T-helper 2 cell treated with Interferon-gamma antibody and Interleukin-4, amounts not matched to agents 100 ng/mL and 5 ng/mL, for 36 hours (primary cell): Measurements from ENCODE around the gene ITGA1. TPM values are rescaled to one million over a fixed set of nuclear protein-coding genes. Genes with fewer than 3 reads are reported as not detected.
"Not testable (repeated sequence)": the region's sequence is repeated elsewhere in the genome, so short reads cannot be mapped to it uniquely, and the experiment has no call there.

ENCODE experiments used
- intact Hi-C: fragments of 100-400 bp; cut with micrococcal nuclease; formaldehyde crosslinking; loops from one replicate; pipeline ENCODE4 v1.15.1; 2023
- total RNA-seq: library from RNA; stranded (reverse); gene quantifications from 2 replicates; pipeline ENCODE4 v1.2.3, GENCODE V29; 2022

ITGA1 gene
- total RNA-seq, 1 donor from 2014 or later: 3.2 TPM

DNA sequence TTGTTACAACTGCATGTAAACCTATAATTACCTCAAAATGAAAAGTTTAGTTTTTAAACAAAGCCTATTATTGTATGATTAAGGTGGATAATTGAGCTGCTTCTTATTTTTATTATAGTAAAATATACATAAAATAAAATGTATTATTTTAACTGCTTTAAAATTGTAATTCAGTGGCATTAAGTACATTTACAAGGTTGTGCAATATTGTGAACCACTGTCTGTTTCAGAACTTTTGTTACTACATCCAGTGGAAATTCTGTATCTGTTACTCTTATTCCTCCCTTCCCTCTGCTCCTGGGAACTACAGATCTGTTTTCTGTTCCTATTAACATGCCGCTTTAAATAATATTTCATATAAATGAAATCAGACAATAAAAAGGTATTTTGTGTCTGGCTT, 37.1 kb downstream of the ITGA1 start:
- intact Hi-C loops: no loop called here

DNA sequence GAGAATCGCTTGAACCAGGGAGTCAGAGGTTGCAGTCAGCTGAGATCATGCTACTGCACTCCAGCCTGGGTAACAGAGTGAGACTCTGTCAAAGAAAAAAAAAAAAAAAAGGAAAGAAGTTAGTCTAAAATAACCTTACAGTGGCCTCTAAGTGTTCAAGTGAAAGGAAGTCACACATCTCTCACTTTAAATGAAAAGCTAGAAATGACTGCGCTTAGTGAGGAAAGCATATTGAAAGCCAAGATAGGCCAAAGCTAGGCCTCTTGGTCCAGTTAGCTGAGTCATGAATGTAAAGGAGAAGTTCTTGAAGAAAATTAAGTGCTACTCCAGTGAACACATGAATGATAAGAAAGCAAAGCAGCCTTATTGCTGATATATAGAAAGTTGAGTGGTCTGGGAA, 38.1 kb downstream of the ITGA1 start:
- intact Hi-C loops: no loop called here

DNA sequence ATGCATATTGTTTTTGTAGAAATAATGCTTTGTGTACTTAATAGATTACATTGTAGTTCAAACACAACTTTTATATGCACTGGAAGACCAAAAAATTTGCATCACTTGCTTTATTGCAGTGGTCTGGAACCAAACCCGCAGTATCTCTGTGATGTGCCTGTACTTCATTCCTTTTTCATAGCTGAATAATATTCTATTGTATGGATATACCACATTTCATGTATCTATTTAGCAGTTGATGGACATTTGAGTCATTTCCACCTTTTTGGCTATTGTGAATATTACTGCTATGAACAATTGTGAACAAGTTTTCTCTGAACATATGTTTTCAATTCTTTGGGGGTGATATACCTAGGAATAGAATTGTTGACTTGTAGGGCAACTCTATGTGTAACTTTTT, 40.1 kb downstream of the ITGA1 start:
- intact Hi-C loops: no loop called here

DNA sequence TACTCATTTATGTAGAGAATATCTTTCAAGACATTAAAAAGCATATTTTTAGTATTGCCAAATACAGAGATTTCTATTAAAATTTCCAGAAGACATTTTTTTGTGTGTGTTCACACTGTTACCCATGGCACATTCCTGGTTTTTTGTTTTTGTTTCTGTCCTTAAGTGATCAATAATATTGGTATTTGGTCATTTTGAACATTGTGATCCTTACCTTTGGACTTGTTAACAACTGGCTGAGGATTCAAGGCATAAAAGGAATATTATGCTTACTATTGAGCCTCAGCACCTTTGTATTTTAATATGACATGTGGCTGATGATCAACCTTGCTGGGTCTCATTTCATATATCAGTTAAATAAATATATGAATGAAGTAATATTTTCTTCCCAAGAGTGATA, 41.9 kb downstream of the ITGA1 start:
- intact Hi-C loops: no loop called here

DNA sequence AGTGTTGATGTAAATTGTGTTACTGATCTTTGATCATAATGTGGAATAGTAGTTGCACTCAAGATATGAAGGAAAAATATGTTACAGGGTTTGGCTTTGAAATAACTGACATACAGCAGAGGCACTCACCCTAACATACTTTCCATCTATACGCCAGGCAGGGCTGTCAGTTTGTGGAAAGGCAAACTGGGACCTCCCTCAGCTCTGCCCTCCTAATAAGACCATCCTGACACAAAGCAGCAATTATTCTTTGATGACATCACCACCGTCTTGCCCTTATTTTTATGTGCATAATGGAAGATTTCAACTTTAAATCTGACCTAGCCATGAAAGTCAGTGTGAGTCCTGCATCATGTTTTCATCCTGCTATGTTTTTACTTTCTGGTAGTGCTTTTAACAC, 42.9 kb downstream of the ITGA1 start:
- intact Hi-C loops: no loop called here

DNA sequence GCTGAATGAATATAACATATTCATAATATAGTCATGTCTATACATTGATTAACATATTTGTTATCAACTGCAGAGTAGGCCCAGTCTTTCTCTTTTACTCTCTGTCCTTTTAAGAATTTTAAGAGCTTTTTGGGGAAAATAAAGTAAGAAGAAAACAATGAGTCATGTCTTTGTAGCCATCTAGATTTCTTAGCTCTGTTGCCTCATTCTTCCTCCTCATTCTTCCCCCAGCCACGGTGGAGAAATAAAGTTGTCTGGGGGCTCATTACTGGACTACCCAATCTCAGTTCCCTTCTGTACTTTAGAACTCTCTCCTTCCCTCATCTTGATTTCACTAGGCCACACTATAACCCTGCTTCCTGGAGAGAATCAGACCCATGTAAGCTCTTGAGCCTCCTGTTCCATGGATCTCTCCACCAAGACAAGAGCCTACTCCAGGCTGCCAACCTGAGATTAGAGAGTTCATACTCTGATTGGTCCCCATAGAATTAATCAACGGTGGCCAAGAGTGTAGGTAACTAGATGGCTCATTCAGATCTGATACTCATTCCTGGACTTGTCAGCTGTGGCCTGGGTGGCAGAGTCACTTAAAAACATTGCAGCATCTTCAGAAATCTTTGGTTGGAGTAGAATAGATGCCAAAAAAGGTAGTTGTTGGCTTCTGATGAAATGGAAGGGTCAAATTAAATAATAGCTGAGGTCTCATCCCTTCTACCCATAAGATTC, 44.2 kb downstream of the ITGA1 start:
- intact Hi-C loops: no loop called here

DNA sequence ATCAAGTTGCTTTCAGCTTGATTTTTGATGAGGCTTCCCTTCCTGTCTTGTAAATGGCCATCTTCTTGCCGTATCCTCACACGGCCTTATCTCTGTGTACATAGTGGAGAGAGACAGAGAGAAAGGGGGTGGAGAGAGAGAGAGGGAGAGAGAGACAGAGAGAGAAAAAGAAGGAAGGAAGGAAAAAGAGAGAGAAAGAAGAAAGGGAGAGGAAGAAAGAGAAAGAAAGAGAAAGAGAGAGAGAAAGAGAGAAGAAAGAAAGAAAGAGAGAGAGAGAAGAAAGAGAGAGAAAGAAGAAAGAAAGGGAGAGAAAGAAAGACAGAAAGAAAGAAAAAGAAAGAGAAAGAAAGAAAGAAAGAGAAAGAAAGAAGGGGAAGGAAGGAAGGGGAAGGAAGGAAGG, 46.6 kb downstream of the ITGA1 start:
- intact Hi-C loops: no loop called here

DNA sequence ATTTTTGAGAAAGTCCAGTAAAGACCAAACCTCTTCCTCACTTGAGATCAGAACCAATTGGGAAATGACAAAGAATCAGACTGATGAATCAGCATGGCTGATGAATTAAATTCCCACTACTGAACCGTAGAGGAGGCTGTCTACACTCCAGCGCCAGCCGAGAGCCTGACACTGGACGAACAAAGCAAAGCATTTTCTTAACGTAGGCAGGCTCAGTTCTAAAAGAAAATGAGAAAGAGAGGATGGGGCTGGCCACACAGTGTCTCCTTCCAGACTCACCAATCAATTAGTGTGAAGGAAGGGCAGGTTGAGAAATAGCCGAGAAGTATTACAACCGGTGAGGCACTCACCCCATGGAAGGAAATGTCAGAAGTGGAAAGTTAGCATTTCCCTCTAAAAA, 49.4 kb downstream of the ITGA1 start:
- intact Hi-C loops: no loop called here

DNA sequence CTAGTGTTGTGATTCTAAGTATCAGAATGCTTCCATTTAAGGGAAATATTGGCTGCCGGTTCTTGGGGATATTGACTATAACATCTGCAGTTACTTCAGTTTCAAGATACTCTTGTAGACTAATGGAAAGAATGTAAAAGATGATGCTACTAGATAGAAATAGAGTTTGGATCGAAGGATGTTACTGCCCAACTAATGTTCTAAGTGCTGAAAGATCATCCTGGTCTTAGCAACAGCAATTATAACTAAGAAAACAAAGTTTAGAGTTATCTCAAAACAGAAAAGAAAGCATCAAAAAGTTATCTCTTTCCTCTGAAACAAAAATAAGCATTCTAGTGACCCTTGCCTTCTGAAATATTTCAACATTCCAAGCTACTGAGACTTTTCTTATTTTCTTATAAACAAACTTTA, 49.9 kb downstream of the ITGA1 start:
- intact Hi-C loops: no loop called here

DNA sequence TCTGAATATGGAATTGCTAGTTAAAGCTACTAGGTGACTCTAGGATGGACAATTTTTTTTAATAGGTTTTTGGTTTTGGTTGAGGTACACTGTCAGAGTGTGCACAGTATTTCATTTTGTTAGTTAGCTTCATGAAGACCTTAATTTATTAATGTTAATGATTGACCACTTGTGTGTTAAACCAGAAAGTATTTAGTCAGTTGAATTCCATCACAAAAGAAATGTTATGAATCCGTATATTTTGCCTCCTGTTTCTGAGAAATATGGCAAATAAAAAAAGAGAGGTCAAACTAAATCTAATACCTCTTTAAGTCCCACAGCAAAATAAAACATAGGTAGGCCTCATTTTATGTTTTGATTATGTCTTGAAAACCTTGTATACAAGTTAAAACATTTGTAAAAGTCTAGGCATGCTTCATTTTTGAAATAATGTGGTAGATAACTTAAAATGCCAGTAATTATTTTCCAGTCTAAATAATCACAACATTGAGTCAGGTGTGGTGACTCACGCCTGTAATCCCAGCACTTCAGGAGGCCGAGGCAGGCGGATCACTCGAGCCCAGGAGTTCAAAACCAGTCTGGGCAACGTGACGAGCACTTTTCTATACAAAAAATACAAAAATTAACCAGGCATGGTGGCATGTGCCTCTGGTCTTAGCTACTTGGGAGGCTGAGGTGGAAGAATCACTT, 50.8 kb downstream of the ITGA1 start:
- intact Hi-C loops: no loop called here

DNA sequence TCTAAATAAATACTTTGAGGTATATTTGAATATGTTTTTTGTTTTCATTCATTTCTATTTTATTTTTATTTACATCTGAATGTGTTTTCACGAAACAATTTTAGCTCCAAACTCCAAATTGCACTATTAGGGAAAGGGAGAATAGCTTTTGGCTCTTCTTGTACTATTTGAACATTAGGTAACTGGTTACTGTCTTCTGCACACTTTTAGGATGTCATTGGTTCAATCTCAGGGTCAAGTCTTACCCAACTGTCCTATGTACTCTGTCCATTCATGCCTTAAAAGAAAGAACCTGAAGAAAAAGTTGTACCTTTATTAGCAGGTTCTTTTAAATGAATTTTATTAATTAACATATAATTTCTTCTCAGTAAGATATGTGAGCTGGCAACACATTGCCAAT, 51.6 kb downstream of the ITGA1 start:
- intact Hi-C loops: no loop called here

DNA sequence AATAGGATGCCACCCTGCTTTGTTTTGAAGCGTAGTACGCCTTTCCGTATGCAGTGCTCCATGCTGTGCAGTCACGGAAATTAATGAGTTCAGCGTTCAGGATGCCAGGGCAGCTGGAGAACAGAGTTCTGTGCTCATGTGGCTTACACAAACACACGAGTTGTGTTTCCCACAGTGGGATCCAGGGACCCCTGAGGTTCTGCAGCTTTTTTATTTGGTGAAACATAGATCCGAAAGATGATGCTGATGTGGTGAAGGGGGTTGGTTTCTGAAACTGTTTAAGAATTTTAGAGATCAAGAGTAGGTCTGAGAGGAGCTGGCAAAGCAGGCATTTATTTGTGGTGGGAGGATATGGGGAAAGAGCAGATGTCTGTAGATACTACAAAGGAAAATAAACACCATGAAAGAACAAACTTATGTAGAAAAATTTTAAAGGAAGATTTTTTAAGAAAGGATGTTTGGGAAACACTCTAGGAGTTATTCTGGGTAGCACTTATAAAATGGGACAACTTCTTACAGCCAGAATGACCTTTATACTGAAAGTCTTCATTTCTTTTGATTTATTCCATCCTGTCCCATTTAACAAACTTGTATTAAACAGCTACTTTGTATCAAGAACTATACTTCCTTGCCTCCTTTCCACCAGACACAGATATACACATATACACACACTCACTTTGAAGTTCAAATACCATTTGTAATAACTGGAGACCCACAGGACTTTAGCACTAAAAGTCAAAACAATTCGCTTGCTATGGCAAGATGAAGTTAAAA, 52.7 kb downstream of the ITGA1 start:
- intact Hi-C loops: no loop called here

DNA sequence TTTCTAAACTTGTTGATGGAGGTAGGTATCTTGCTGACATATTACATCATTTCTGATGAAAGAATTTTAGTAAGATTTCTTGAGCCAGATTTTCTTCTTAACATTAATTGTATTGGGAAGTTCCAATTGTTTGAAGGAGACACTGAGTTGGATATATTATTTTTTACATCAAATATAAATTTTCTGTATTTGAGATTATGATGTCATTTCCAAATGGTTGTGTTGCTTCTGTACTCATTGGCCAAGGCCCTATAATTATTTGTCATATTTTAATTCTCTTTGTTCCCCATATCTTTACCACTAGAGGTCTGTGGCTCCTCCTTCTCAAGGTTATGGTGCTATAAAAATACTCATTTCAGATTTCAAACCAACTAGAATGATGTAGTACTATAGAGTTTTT, 53.4 kb downstream of the ITGA1 start:
- intact Hi-C loops: no loop called here

DNA sequence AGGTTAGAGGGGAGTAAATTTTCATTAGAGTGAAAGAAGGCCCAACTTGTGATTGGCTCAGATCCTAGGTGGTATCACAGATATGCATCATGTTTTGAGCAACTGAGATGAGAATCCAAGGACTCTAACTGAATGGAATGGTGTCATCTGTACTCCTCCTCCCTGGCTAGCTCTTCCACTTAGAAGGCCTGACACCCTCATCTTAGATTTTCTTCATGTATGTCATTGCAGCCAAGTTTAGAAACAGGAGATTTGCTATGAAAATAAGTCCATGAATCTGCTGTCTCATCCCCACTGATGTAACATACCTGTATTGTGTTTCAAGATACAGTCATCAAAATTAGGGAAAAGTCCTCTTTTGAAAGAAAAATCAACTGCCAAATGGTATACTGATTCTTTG, 54.4 kb downstream of the ITGA1 start:
- intact Hi-C loops: no loop called here

DNA sequence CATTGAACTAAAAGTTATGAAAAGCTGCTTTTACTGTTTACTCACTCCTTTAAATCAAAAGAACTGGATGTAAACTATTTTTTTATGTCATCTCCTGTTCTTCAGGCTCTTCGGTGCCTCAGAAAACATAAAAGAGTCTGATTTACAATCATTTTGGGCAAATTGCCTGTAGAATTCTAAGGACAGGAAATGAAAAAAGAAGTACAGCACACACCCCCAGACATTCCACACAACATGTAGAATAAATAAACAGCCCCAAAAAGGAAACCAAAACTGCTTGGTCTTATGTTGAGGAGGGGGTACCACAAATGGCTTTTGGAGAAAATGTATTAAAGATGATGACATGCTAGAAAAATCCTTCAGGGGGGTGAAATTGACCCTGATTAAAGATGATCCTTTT, 57.2 kb downstream of the ITGA1 start:
- intact Hi-C loops: no loop called here

DNA sequence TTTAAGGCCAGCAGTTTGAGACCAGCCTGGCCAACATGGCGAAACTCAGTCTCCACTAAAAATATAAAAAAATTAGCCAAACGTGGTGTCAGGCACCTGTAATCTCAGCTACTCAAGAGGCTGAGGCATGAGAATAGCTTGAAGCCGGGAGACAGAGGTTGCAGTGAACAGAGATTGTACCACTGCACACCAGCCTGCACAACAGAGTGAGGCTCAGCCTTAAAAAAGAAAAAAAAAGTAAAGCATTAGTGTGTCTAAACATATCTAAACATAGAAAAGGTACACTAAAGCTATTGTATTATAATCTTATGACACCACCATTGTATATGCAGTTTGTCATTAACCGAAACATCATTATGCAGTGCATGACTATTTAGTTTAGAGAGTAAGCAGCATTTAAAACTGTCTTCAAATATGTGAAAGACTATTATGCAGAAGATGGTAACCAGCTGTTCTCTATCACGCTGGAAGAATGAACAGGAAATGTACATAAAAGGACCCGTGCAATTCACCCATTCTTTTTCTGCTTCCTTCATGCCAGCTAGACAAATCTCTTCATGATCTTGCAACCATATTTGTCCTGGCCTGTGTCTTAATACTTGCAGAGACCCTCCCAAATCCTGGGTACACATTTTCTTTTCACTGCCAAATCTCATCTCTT, 58.6 kb downstream of the ITGA1 start:
- intact Hi-C loops: no loop called here

DNA sequence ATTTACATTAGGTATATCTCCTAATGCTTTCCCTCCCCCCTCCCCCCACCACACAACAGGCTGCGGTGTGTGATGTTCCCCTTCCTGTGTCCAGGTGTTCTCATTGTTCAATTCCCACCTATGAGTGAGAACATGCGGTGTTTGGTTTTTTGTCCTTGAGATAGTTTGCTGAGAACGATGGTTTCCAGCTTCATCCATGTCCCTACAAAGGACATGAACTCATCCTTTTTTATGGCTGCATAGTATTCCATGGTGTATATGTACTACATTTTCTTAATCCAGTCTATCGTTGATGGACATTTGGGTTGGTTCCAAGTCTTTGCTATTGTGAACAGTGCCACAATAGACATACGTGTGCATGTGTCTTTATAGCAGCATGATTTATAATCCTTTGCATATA, 61.0 kb downstream of the ITGA1 start:
- intact Hi-C loops: not testable (repeated sequence)

DNA sequence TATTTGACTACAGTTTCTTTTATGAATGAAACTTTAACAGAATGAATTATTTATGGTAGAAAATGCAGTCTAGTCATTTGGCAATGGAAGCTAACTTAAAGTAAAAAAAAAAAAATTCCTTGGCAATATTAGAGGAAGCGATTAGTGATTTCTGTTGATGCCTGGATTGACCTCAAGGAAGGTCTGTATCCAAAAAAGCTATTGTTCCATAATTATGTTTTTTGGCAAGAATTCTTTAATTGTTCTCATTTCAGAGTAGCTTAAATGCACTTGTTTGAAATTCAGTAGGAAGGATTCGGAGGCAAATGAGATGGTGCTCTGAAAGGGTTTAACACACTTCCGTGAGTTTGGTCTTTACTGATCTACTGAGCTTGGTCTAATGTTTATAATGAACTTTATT, 61.8 kb downstream of the ITGA1 start:
- intact Hi-C loops: no loop called here

DNA sequence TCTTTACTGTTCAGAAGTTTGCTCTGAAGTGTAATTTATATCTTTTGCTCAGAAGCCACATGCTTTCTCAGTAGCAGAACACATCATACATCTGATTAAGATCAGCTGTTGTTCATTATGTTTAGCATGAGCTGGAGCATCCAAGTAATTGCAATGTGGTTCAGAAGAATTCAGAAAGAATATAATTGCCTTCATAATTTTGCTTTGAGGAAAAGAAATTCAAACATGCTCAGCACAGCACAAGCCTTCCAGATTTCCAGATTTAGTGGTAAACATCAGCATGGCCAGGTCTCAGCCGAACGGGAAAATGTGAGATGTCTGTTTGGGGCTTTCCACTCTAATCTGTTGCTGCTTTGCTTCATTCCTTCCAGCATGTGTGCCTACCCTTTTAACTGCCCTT, 65.9 kb downstream of the ITGA1 start:
- intact Hi-C loops: loop anchor here (10.0 kb wide), 1 partner anchor 49 kb away; no protein-coding TSS in a partner anchor

DNA sequence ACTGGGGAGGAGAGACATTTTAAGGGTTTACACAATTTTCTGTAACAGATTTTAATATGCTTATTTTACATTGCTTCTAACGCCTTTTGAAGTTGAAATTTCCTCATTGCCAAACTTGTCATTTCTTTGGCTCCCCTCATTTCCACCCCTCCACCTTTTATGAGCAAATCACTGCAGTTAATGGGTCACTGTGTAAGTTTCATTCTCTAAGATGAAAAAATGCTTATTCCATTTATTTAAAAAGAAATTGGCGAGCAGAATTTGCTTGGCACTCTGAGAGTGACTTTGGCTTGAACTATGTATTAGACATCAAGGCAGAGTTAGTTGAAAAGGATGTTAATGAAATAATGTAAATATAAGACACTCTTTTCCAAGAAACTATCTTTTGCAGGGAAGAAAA, 66.6 kb downstream of the ITGA1 start:
- intact Hi-C loops: loop anchor here (10.0 kb wide), 1 partner anchor 50 kb away; no protein-coding TSS in a partner anchor

DNA sequence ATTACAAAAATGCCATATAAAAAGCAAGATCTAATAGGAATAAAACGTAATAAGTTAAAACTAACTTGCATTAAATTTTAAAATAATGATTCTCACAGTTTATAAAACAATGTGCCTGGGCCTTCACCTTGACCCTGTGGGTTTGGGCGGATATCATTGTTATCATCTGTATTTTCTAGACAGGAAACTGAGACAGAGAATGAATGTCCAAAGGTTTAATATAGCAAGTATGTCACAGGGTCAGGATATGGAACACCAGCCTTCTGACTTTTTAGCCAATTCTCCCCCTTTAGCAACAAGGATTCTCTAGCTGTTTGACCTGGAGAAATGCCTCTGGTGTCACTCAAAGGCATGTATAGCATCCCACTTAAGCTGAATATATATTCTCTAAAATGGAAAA, 67.2 kb downstream of the ITGA1 start:
- intact Hi-C loops: loop anchor here (10.0 kb wide), 1 partner anchor 50 kb away; no protein-coding TSS in a partner anchor

DNA sequence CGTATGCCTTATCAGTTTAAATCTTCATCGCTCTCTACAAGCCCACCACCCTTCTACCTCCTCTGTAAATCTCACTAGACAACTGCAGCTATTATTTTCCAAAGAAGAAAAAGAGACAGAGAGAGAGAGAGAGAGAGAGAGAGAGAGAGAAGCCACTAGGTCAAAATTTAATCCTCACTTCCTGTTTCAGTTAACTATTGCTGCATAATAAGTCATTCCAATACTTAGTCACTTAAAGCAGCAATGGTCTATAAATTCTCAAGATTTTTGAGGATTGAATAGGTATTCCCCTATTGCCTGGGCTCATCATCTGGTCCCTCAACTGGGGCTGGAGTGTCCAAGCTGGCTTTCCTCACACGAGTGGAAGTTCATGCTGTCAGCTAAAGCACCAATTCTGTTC, 68.8 kb downstream of the ITGA1 start:
- intact Hi-C loops: loop anchor here (10.0 kb wide), 1 partner anchor 52 kb away; no protein-coding TSS in a partner anchor
